AG09319 (cell line): ENCODE data around the gene DOCK4.

ENCODE experiments used
- DNase-seq: peaks from one replicate; pipeline ENCODE4 v3.0.0-alpha.2; 2010; ENCODE audit warnings: low read depth; ENCODE audit errors: extremely low read depth
- TF ChIP-seq, protein P1 (sequence below): IDR thresholded peaks from 2 replicates; pipeline ENCODE4 v1.5.1; 2011; ENCODE audit warnings: low read depth, mild to moderate bottlenecking, inconsistent platforms, low read length, moderate library complexity

The DOCK4 gene

DNA sequence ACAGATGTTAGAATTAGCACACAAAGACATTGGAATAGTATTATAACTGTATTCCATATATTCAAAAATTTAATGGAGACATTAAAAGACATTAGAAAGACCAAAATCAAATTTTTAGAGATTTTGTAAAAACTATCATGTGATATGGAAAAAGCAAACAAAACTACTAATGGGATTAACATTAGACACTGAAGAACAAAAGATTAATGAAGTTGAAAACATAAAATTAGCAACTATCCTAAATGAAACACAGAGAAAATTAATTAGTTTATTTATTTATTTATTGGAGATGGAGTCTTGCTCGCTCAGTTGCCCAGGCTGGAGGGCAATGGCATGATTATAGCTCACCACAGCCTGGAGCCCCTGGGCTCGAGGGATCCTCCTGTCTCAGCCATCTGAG is 158.8 kb downstream of the DOCK4 start:
- DNase-seq: no peak
- TF ChIP-seq, protein P1, sequence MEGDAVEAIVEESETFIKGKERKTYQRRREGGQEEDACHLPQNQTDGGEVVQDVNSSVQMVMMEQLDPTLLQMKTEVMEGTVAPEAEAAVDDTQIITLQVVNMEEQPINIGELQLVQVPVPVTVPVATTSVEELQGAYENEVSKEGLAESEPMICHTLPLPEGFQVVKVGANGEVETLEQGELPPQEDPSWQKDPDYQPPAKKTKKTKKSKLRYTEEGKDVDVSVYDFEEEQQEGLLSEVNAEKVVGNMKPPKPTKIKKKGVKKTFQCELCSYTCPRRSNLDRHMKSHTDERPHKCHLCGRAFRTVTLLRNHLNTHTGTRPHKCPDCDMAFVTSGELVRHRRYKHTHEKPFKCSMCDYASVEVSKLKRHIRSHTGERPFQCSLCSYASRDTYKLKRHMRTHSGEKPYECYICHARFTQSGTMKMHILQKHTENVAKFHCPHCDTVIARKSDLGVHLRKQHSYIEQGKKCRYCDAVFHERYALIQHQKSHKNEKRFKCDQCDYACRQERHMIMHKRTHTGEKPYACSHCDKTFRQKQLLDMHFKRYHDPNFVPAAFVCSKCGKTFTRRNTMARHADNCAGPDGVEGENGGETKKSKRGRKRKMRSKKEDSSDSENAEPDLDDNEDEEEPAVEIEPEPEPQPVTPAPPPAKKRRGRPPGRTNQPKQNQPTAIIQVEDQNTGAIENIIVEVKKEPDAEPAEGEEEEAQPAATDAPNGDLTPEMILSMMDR: no peak

DNA sequence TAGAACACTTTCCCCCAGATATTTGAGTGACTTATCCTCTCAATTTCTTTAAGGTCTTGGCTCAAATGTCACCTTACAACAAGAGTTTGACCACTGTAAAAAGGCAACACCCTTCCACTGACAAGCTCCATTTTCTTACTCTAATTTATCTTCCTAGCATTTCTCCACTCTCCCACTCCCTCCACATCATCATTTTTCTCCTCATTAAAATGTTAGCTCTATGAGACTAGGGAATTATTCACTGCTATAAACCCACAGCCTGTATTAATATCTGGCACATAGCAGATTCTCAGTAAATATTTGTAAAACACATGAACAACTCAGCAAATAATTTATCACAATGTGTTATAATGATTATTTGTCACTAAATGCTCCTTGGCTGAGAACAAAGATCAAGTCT is 161.0 kb downstream of the DOCK4 start:
- no peak for DNase-seq
- TF ChIP-seq, protein P1: no peak

DNA sequence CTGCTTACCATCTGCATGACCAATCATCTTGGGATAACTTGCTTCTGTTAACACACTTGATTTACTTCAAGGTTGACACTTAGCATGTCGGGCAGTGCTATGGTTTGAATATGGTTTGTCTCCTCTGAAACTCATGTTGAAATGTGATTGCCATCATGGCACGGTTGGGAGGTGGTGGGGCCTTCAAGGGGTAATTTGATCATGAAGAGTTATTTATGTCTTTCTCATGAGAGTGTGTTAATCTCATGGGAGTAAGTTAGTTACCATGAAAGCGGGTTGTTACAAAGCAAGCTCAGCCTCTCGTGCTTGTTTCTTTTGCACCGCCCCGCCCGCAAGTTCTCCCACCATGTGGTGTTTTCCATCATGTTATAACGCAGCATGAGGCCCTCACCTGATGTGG is 163.6 kb downstream of the DOCK4 start:
- TF ChIP-seq, protein P1: no peak
- DNase-seq: no peak

DNA sequence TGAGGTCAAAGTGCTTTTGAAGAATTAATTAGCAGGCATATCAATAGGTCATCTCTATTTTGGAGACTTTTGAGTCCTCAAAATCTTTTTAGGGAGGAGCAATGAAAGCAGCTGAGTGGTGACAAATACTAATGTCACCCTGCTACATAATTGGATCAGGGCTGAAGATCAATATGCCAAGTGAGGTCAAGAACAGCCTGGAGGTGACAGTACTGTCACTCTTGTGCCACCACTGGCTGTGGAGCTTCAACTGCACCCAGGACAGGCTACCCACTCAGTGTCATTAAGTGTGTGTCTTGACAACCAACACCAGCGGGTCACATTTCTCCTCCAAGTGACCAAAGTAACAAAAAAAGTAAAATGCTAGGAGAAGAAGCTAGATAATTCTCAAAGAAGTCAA is 167.8 kb downstream of the DOCK4 start:
- DNase-seq: no peak
- TF ChIP-seq, protein P1: no peak

DNA sequence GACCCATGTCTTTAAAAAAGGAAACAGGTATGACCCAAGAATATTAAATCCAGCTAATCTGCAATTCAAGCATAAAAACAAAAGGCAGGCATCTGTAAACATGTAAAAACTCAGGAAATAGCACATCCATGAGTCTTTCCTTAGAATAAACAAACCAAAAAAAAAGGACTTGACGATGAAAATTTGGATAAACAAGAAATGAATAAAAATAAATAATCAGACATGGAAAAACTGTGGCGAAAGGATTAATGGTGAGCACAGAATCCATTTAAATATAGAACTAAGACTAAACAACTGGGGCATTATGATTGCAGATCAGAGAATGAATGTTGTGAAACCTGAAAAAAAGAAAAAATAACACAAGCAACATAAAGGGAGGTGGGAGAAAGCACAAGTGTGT is 170.1 kb downstream of the DOCK4 start:
- DNase-seq: no peak

DNA sequence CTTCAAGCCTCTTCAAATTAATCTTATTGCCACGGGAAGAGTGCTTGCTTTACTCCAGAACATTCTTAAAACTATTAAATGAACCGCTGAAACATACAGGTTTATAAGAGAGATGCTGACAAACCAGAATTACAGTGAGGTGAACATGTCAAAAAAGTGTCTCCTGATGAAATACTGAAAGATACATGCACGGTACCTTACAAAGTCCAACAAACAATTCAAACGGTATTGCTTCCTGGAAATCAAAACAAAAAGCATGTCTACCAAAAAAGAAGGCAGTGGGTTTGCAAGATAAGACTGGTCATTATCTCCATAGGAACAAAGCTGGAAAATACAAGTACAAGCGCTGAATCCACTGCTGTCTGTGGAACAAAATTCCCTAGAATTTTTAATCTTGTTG is 174.5 kb downstream of the DOCK4 start:
- TF ChIP-seq, protein P1: no peak
- no peak for DNase-seq

More for the DNA sequence above, 170.1 kb downstream of the DOCK4 start:
- TF ChIP-seq, protein P1: no peak

DNA sequence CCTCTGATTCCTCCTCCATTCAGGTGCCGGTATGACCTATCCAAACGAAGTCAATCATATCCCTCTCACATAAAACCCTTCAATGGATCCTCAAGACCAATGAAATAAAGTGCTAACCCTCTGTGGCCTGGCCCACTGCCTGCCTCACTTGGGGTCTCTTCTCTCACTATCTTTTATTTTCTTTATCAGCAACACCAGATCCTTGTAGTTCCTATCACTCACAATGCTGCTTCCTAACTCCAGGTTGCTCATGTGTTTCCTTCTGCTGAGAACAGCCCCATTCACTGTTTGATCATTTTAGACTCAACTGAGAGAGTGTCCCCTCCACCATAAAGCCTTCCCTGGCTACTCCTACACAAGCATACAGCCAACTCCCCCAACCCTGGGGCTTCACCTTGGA is 180.6 kb downstream of the DOCK4 start:
- DNase-seq: no peak
- TF ChIP-seq, protein P1: no peak
